HG03097 (cell line): Measurements from ENCODE around the gene HOXB5.

Source experiments
- ATAC-seq: cut with Tn5 transposase; IDR thresholded peaks from one replicate; pipeline ENCODE4 v1.9.1; 2021; ENCODE audit not compliant: unreplicated experiment, low FRiP score

The HOXB5 gene

GRCh38 chr17:48577330-48577945 lies 16.1 kb downstream of the HOXB5 start:
- ATAC-seq = no peak

- no peak for ATAC-seq
Measured at GRCh38 chr17:48576479-48577309, 16.9 kb downstream of the HOXB5 start.

- ATAC-seq = no peak
Measured at GRCh38 chr17:48575673-48576478, 17.7 kb downstream of the HOXB5 start.

- ATAC-seq = no peak
Measured at GRCh38 chr17:48575066-48575582, 18.5 kb downstream of the HOXB5 start.

GRCh38 chr17:48574505-48575065 lies 19.0 kb downstream of the HOXB5 start:
- no peak for ATAC-seq

- ATAC-seq = no peak
Measured at GRCh38 chr17:48571826-48572417, 21.7 kb downstream of the HOXB5 start.

- ATAC-seq = no peak
Measured at GRCh38 chr17:48571024-48571818, 22.4 kb downstream of the HOXB5 start.

GRCh38 chr17:48570325-48571023 lies 23.1 kb downstream of the HOXB5 start:
- ATAC-seq = no peak

GRCh38 chr17:48569674-48570324 lies 23.8 kb downstream of the HOXB5 start:
- no peak for ATAC-seq

- no peak for ATAC-seq
Measured at GRCh38 chr17:48569240-48569582, 24.4 kb downstream of the HOXB5 start.

GRCh38 chr17:48568499-48569239 lies 24.9 kb downstream of the HOXB5 start:
- no peak for ATAC-seq

GRCh38 chr17:48567646-48568354 lies 25.8 kb downstream of the HOXB5 start:
- no peak for ATAC-seq

- no peak for ATAC-seq
Measured at GRCh38 chr17:48567209-48567608, 26.4 kb downstream of the HOXB5 start.

GRCh38 chr17:48566717-48567116 lies 26.9 kb downstream of the HOXB5 start:
- no peak for ATAC-seq

- ATAC-seq = no peak
Measured at GRCh38 chr17:48565925-48566710, 27.5 kb downstream of the HOXB5 start.

GRCh38 chr17:48565022-48565554 lies 28.5 kb downstream of the HOXB5 start:
- ATAC-seq = no peak
